ENCODE measurements around the gene SRI. TPM values are rescaled to one million over a fixed set of nuclear protein-coding genes. Genes with fewer than 3 reads are reported as not detected.

Gene SRI
- total RNA-seq, 1 donor: 77.1 TPM

GRCh38 chr7:88218429-88218745, 1.5 kb downstream of the SRI start:
- Histone ChIP-seq H3K4me2 (ENCODE audit: insufficient read depth, low read length) (peak overlapping the region; percentile 99), H3K79me2 (ENCODE audit: insufficient read depth, low read length) (peaks cover 44% of the 10 kb centered on the region), H4K20me1 (ENCODE audit: insufficient read depth, low read length) (peaks cover 22% of the 10 kb centered on the region), H3K36me3 (ENCODE audit: insufficient read depth, low read length) (peaks cover 27% of the 10 kb centered on the region), H3K27me3 (ENCODE audit: insufficient read depth, low read length) (no peaks in the 10 kb centered on the region), H3K4me1 (ENCODE audit: insufficient read depth, low read length) (peaks cover 14% of the 10 kb centered on the region), H2AFZ (ENCODE audit: low read length) (peak overlapping the region; percentile 67), H3K27ac (ENCODE audit: low read depth, low read length) (peak overlapping the region; percentile 97), H3K4me3 (ENCODE audit: insufficient read depth, low read length) (peak overlapping the region; percentile 88), H3K9me3 (ENCODE audit: low read depth, low read length) (no peaks in the 10 kb centered on the region)
- no peak for DNase-seq (ENCODE audit: insufficient read length, low spot score, missing footprints)
- TF ChIP-seq, protein P1, sequence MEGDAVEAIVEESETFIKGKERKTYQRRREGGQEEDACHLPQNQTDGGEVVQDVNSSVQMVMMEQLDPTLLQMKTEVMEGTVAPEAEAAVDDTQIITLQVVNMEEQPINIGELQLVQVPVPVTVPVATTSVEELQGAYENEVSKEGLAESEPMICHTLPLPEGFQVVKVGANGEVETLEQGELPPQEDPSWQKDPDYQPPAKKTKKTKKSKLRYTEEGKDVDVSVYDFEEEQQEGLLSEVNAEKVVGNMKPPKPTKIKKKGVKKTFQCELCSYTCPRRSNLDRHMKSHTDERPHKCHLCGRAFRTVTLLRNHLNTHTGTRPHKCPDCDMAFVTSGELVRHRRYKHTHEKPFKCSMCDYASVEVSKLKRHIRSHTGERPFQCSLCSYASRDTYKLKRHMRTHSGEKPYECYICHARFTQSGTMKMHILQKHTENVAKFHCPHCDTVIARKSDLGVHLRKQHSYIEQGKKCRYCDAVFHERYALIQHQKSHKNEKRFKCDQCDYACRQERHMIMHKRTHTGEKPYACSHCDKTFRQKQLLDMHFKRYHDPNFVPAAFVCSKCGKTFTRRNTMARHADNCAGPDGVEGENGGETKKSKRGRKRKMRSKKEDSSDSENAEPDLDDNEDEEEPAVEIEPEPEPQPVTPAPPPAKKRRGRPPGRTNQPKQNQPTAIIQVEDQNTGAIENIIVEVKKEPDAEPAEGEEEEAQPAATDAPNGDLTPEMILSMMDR (IDR thresholded peaks at IDR 0.05; ENCODE audit: extremely low read depth, low read depth, low read length): no peak

- DNase-seq (ENCODE audit: insufficient read length, low spot score, missing footprints): no peak
- H4K20me1 ChIP-seq (ENCODE audit: insufficient read depth, low read length): peaks cover 22% of the 10 kb centered on the region
Observed at GRCh38 chr7:88217675-88218428, 2.0 kb downstream of the SRI start.

GRCh38 chr7:88216276-88216675, 3.6 kb downstream of the SRI start:
- Histone ChIP-seq H2AFZ (ENCODE audit: low read length) (no peak overlapping the region), H4K20me1 (ENCODE audit: insufficient read depth, low read length) (peaks cover 25% of the 10 kb centered on the region), H3K27ac (ENCODE audit: low read depth, low read length) (no peak overlapping the region), H3K4me1 (ENCODE audit: insufficient read depth, low read length) (peaks cover 14% of the 10 kb centered on the region), H3K4me3 (ENCODE audit: insufficient read depth, low read length) (no peak overlapping the region), H3K27me3 (ENCODE audit: insufficient read depth, low read length) (no peaks in the 10 kb centered on the region), H3K36me3 (ENCODE audit: insufficient read depth, low read length) (peaks cover 45% of the 10 kb centered on the region), H3K79me2 (ENCODE audit: insufficient read depth, low read length) (peaks cover 50% of the 10 kb centered on the region), H3K4me2 (ENCODE audit: insufficient read depth, low read length) (no peak overlapping the region), H3K9me3 (ENCODE audit: low read depth, low read length) (no peaks in the 10 kb centered on the region)
- TF ChIP-seq, protein P1 (IDR thresholded peaks at IDR 0.05; ENCODE audit: extremely low read depth, low read depth, low read length): no peak
- DNase-seq (ENCODE audit: insufficient read length, low spot score, missing footprints): no peak

More at GRCh38 chr7:88217675-88218428, 2.0 kb downstream of the SRI start:
- peaks cover 32% of the 10 kb centered on the region for H3K36me3 ChIP-seq (ENCODE audit: insufficient read depth, low read length)
- H3K4me1 ChIP-seq (ENCODE audit: insufficient read depth, low read length): peaks cover 14% of the 10 kb centered on the region
- TF ChIP-seq, protein P1 (IDR thresholded peaks at IDR 0.05; ENCODE audit: extremely low read depth, low read depth, low read length): no peak
- peaks cover 46% of the 10 kb centered on the region for H3K79me2 ChIP-seq (ENCODE audit: insufficient read depth, low read length)
- H3K4me2 ChIP-seq (ENCODE audit: insufficient read depth, low read length): peak overlapping the region; percentile 99
- H2AFZ ChIP-seq (ENCODE audit: low read length): no peak overlapping the region
- no peaks in the 10 kb centered on the region for H3K9me3 ChIP-seq (ENCODE audit: low read depth, low read length)
- H3K27ac ChIP-seq (ENCODE audit: low read depth, low read length): peak overlapping the region; percentile 97
- peak overlapping the region; percentile 88 for H3K4me3 ChIP-seq (ENCODE audit: insufficient read depth, low read length)
- no peaks in the 10 kb centered on the region for H3K27me3 ChIP-seq (ENCODE audit: insufficient read depth, low read length)

- Histone ChIP-seq H3K79me2 (ENCODE audit: insufficient read depth, low read length) (peaks cover 50% of the 10 kb centered on the region), H3K4me2 (ENCODE audit: insufficient read depth, low read length) (no peak overlapping the region), H4K20me1 (ENCODE audit: insufficient read depth, low read length) (peaks cover 25% of the 10 kb centered on the region), H3K9me3 (ENCODE audit: low read depth, low read length) (no peaks in the 10 kb centered on the region), H3K36me3 (ENCODE audit: insufficient read depth, low read length) (peaks cover 45% of the 10 kb centered on the region), H3K27ac (ENCODE audit: low read depth, low read length) (no peak overlapping the region), H3K4me3 (ENCODE audit: insufficient read depth, low read length) (no peak overlapping the region), H3K4me1 (ENCODE audit: insufficient read depth, low read length) (peaks cover 11% of the 10 kb centered on the region), H2AFZ (ENCODE audit: low read length) (no peak overlapping the region), H3K27me3 (ENCODE audit: insufficient read depth, low read length) (no peaks in the 10 kb centered on the region)
- TF ChIP-seq, protein P1 (IDR thresholded peaks at IDR 0.05; ENCODE audit: extremely low read depth, low read depth, low read length): no peak
- DNase-seq (ENCODE audit: insufficient read length, low spot score, missing footprints): no peak
Observed at GRCh38 chr7:88215295-88215694, 4.5 kb downstream of the SRI start.
